Left ventricle myocardium inferior (tissue), 1 donor: ENCODE data around the gene TNNC1. TPM values are rescaled to one million over a fixed set of nuclear protein-coding genes. Genes with fewer than 3 reads are reported as not detected.

Source experiments
- DNase-seq: peaks from one replicate; pipeline ENCODE4 v3.0.0-alpha.2; 2020
- H3K27ac ChIP-seq: fragments of 200-600 bp; replicated peaks from 2 replicates; pipeline ENCODE4 v1.8.0; 2021
- H3K27me3 ChIP-seq: fragments of 200-600 bp; 2 replicates; pipeline ENCODE4 v1.8.0; 2021; ENCODE audit warnings: low read depth
- H3K36me3 ChIP-seq: fragments of 200-600 bp; 2 replicates; pipeline ENCODE4 v1.8.0; 2021
- H3K4me1 ChIP-seq: fragments of 200-600 bp; 2 replicates; pipeline ENCODE4 v1.8.0; 2021
- H3K4me3 ChIP-seq: fragments of 200-600 bp; 2 replicates; pipeline ENCODE4 v1.8.0; 2021; ENCODE audit warnings: mild to moderate bottlenecking, moderate library complexity
- H3K9me3 ChIP-seq: fragments of 200-600 bp; replicated peaks from 2 replicates; pipeline ENCODE4 v1.8.0; 2021
- intact Hi-C: fragments of 100-400 bp; cut with micrococcal nuclease; formaldehyde crosslinking; loops from one replicate; pipeline ENCODE4 v1.11.0; 2022
- total RNA-seq: library from RNA; stranded (reverse); fragmentation: NEBNext Ultra II Directional; extraction: Animal tissue kit (Norgen Biotek cat#: 25700); gene quantifications from one replicate; pipeline ENCODE4 v1.2.1, GENCODE V29; 2021
- TF ChIP-seq, protein P1 (sequence below): fragments of 200-600 bp; IDR thresholded peaks from 2 replicates; pipeline ENCODE4 v1.8.0; 2021; ENCODE audit warnings: antibody characterized with exemption, mild to moderate bottlenecking, borderline replicate concordance
- donor health status: DM: no; HTN: yes; CAD: no; lungs with severe emphysema.

Gene TNNC1
- total RNA-seq, 1 donor from 2014 or later = 8,962 TPM

DNA sequence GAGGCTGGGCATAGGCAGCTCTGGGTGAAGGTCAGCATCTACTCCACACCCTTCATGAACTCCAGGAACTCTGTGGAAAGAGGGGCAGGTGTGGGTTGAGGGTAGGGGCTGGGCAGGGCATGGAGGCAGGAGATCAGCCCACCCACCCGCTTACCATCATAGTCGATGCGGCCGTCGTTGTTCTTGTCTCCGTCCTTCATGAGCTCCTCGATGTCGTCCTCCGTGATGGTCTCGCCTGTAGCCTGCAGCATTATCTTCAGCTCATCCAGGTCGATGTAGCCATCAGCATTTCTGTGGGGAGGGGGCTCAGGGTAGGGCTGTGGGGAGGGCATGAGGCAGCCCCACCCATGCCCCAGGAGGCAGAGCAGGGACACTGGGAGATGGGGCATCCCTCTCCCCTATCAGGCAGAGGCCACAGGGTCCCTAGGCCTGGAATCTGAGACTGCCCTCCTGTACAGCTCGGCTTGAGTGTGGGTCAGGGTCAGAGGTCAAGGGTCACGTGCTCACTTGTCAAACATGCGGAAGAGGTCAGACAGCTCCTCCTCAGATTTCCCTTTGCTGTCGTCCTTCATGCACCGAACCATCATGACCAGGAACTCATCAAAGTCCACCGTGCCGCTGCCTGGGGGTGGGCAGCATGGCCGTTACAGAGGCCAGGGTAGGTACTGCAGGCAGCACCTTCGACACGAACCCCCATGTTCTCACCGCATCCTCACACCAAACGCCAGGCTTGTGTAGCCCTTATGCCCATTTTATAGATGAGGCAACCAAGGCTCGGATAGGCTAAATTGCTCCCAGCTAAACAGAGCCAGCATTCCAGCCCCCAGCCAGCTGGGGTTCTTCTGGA is 2.4 kb downstream of the TNNC1 start:
- Histone ChIP-seq H3K27me3 (no peaks in the 10 kb centered on the region), H3K27ac (peak overlapping the region; percentile 97), H3K4me3 (peak overlapping the region; percentile 86), H3K36me3 (peaks cover 22% of the 10 kb centered on the region), H3K4me1 (peaks cover 52% of the 10 kb centered on the region), H3K9me3 (no peaks in the 10 kb centered on the region)
- intact Hi-C loops = no loop called here
- peak; percentile 16 for DNase-seq
- TF ChIP-seq, protein P1, sequence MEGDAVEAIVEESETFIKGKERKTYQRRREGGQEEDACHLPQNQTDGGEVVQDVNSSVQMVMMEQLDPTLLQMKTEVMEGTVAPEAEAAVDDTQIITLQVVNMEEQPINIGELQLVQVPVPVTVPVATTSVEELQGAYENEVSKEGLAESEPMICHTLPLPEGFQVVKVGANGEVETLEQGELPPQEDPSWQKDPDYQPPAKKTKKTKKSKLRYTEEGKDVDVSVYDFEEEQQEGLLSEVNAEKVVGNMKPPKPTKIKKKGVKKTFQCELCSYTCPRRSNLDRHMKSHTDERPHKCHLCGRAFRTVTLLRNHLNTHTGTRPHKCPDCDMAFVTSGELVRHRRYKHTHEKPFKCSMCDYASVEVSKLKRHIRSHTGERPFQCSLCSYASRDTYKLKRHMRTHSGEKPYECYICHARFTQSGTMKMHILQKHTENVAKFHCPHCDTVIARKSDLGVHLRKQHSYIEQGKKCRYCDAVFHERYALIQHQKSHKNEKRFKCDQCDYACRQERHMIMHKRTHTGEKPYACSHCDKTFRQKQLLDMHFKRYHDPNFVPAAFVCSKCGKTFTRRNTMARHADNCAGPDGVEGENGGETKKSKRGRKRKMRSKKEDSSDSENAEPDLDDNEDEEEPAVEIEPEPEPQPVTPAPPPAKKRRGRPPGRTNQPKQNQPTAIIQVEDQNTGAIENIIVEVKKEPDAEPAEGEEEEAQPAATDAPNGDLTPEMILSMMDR = peak; percentile 35

DNA sequence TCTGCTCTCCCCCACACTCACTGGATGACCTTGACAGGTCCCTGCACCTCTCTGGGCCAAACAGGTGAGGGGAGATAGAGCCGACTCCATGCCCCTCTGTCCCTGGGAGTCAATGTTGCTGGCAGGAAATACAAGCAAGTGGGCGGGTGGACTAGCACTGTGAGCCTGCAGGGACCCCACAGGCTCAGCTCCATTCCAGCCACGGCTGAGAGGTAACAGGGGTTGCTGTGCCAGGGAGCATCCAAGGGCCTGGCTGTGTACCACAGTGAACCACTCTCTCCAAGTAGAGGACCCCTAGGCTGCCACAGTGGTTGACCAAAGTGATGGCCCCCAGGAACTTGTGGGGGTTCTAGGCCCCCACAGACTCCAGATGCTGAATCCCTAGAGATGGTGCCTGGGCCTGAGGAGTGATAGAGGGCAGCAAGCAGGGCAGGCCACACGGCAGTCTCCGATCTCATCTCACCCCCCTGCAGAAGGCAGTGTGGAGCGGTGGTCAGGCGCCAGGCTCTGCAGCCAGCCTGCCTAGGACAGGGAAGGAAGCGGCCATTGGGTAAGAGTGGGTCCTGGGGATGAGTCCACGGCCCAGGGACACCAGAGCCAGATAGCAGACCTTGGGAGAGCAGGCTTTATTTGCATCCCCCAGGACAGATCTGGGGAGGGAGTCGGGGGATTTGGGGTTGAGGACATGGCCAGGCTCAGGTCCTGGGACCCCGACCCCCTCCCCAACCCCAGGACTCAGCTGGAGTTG is 3.2 kb downstream of the TNNC1 start:
- peaks cover 51% of the 10 kb centered on the region for H3K4me1 ChIP-seq
- no peak for DNase-seq
- H3K27me3 ChIP-seq = no peaks in the 10 kb centered on the region
- TF ChIP-seq, protein P1 = no peak
- peak overlapping the region; percentile 97 for H3K27ac ChIP-seq
- peak overlapping the region; percentile 86 for H3K4me3 ChIP-seq
- intact Hi-C loops = no loop called here
- no peaks in the 10 kb centered on the region for H3K9me3 ChIP-seq
- peaks cover 22% of the 10 kb centered on the region for H3K36me3 ChIP-seq

DNA sequence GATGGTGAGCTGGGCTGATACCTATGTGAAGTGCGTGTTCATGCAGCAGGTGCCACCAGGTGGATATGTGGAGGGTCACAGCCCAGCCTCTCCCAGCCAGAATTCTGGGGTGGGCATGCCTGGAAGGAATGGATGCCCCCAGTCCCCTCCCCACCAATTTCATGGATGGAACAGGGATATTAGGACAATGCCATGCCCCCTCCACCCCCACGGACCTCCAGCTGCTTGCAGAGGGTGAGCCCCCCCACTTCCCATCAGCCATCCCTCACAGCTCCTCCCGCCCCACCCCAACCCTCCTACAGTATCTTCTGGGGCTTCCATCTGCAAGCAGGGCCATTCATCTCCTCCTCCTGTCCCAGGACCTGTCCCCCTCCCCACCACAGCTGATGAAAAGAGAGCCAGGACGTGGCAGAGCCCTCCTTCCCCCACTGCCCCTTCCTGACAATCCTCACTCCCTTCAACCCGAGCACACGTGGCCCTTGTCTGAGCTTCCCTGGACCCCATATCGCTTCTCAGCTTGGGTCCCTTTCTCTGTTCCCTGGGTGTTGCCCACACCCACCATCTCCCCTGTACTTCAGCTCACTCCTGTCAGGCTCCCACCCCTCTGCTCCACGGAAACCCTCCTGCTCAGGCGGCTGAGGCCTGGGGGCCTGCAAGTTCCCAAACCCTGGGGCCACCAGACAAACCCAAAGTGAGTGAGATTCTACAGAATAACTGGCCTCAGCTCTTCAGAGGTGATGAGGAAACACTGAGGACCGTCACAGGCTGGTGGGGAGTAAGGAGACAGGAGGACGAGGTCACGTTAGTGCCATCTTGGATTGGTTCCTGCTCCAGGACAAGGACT is 6.1 kb downstream of the TNNC1 start:
- H3K9me3 ChIP-seq = no peaks in the 10 kb centered on the region
- DNase-seq = peak; percentile 12
- H3K27me3 ChIP-seq = no peaks in the 10 kb centered on the region
- intact Hi-C loops = no loop called here
- H3K27ac ChIP-seq = peak overlapping the region; percentile 97
- TF ChIP-seq, protein P1 = no peak
- peaks cover 22% of the 10 kb centered on the region for H3K36me3 ChIP-seq
- H3K4me3 ChIP-seq = no peak overlapping the region
- H3K4me1 ChIP-seq = peaks cover 47% of the 10 kb centered on the region

DNA sequence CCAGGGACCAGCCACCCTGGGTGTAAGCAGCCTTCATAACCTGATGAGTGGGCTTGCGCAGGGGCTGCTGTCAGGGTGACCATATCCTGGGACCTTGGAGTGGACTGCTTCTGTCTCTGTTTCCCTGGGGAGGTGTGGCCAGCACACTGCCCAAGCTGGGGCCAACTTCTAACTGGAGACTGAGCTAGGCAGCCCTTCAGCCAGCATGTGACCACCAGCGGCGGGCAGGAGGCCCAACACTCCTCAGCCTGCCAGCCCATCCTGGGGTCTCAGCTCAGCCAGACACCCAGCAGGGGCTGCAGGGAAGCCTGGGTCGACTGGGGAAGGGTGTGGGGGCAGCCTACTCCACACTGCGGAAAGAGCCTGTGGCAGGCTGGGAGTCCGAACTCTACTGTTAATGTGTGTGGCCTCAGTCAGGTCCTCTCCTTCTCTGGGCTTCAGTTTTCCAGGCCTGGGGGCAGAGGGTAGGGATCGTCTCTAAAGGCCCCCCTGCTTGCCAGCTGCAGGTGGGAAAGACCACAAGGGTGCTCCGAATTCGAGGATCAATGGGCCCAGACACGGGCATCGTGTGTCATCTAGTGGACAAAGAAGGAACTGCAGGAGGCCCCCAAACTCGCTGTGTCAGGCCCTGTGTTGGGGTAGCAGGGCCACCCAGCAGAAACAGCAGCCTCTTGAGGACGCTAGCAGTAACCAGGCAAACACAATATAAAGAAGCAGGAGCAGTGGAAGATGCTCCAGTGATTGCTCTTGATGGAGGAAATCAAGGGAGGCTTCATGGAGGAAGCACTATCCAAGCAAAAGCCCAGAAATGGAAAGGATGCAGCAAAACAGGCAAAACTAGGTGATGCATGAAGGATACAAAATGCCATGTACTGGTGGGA is 7.0 kb downstream of the TNNC1 start:
- H3K36me3 ChIP-seq = peaks cover 17% of the 10 kb centered on the region
- intact Hi-C loops = no loop called here
- no peaks in the 10 kb centered on the region for H3K27me3 ChIP-seq
- peak overlapping the region; percentile 49 for H3K27ac ChIP-seq
- peak; percentile 60 for DNase-seq
- TF ChIP-seq, protein P1 = peak; percentile 100
- H3K4me1 ChIP-seq = peaks cover 47% of the 10 kb centered on the region
- no peaks in the 10 kb centered on the region for H3K9me3 ChIP-seq
- no peak overlapping the region for H3K4me3 ChIP-seq
